ENCODE data around the gene WDR5B. TPM values are rescaled to one million over a fixed set of nuclear protein-coding genes. Genes with fewer than 3 reads are reported as not detected.

Gene WDR5B
- total and polyA plus RNA-seq, 2 donors (not counting 3 experiments of a cell fraction or from before 2014, with no cell fraction given): 1.8 to 3.7 TPM

- no peak overlapping the region for H3K27ac ChIP-seq (ENCODE audit: insufficient read depth, low read depth, low read length)
- FAIRE-seq: no peak
- no peak overlapping the region for H3K4me3 ChIP-seq (replicated peaks in 1 of 3; ENCODE audit: insufficient read depth in 1 of 3, low read depth in 1 of 3, low read length in 3 of 3)
- peaks cover 6% of the 10 kb centered on the region for H3K4me1 ChIP-seq (ENCODE audit: control insufficient read depth, extremely low read depth, insufficient read depth, low read length)
- no peaks in the 10 kb centered on the region for H3K9me3 ChIP-seq (replicated peaks; ENCODE audit: control insufficient read depth, insufficient read depth, low read length)
- no peak for TF ChIP-seq FOS (IDR thresholded peaks at IDR 0.05; ENCODE audit: borderline replicate concordance, insufficient read depth, low read length)
- TF ChIP-seq CTCF (IDR thresholded peaks at IDR 0.05; ENCODE audit: extremely low read depth in 1 of 2, insufficient read depth in 1 of 2, low read depth in 1 of 2, low read length in 2 of 2): no peak
- TF ChIP-seq POLR2AphosphoS5 (IDR thresholded peaks at IDR 0.05; ENCODE audit: insufficient read depth, low read depth, low read length): no peak
- no peak for TF ChIP-seq EZH2 (IDR thresholded peaks at IDR 0.05; ENCODE audit: borderline replicate concordance, low read depth, low read length, severe bottlenecking)
- TF ChIP-seq JUN (IDR thresholded peaks at IDR 0.05; ENCODE audit: borderline replicate concordance, insufficient read depth, insufficient read length, low read depth): no peak
- no peak for TF ChIP-seq MAX (IDR thresholded peaks at IDR 0.05; ENCODE audit: insufficient read depth, insufficient read length)
- no peak for TF ChIP-seq MYC (IDR thresholded peaks at IDR 0.05; ENCODE audit: low read depth, low read length)
- dilution Hi-C loops (cut with MboI; ENCODE audit: extremely low pct_ligation_motif_present, low sequenced_read_pairs): no loop called here
- CTCF ChIA-PET: no interaction called here
- no peaks in the 10 kb centered on the region for H3K9me1 ChIP-seq (replicated peaks; ENCODE audit: control insufficient read depth, extremely low read depth, insufficient read depth, low read length)
- H3K79me2 ChIP-seq (ENCODE audit: control insufficient read depth, insufficient read depth, low read length): peaks cover 39% of the 10 kb centered on the region
- no TSS peak for BruUV-seq (replicated peaks)
- H3K27me3 ChIP-seq (ENCODE audit: control insufficient read depth in 2 of 2, insufficient read depth in 2 of 2, low read length in 2 of 2): no peaks in the 10 kb centered on the region
- H2AFZ ChIP-seq (ENCODE audit: low read depth, low read length): no peak overlapping the region
- H3K36me3 ChIP-seq (ENCODE audit: control insufficient read depth in 2 of 2, extremely low read depth in 1 of 2, insufficient read depth in 2 of 2, low read length in 2 of 2): no peaks in the 10 kb centered on the region
- H3K4me2 ChIP-seq (ENCODE audit: insufficient read depth, low read length): no peak overlapping the region
- H3K9ac ChIP-seq (replicated peaks; ENCODE audit: extremely low read depth, insufficient read depth, low read length): no peak overlapping the region
- DNase-seq (ENCODE audit: low read depth, low spot score): no peak
- intact Hi-C loops (cut with micrococcal nuclease): no loop called here
- POLR2A ChIA-PET: no interaction called here
- no peaks in the 10 kb centered on the region for H4K20me1 ChIP-seq (replicated peaks; ENCODE audit: control insufficient read depth, extremely low read depth, insufficient read depth, low read length)
Measured at GRCh38 chr3:122377975-122378374, 37.9 kb downstream of the WDR5B start.

All from endothelial cell of umbilical vein (primary cell).